ENCODE data around the gene DES.

DNA sequence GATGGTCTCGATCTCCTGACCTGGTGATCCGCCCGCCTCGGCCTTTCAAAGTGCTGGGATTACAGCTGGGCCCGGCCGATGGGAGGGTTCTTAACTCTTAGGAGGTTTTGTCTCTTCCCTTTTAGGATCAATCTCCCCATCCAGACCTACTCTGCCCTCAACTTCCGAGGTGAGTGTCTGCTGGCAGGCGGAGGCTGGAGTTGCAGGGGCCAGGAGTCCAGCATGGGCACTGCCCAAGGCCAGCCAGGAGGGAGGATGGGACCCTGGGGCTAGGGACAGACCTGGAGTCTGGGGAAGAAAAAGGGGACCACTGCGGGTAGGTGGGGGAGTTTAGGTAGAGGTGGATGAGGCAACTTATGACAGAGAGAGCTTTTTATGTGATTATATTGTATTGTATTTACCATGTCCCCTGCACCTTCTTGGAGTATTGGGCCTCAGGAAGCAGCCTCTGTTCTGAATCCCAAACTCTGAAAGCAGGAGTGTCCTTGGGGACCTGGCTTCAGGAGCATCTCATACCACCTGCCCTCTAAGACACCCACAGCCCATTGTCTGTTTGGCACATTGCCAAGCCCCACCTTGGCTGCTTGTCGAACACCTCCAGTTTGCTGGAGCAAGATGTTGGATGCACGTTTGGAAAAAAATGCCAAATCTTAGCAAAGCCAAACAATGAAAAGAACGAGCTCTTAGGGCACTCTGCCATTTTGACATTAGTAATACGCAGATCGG is 5.6 kb downstream of the DES start:
- TF ChIP-seq, protein P1, sequence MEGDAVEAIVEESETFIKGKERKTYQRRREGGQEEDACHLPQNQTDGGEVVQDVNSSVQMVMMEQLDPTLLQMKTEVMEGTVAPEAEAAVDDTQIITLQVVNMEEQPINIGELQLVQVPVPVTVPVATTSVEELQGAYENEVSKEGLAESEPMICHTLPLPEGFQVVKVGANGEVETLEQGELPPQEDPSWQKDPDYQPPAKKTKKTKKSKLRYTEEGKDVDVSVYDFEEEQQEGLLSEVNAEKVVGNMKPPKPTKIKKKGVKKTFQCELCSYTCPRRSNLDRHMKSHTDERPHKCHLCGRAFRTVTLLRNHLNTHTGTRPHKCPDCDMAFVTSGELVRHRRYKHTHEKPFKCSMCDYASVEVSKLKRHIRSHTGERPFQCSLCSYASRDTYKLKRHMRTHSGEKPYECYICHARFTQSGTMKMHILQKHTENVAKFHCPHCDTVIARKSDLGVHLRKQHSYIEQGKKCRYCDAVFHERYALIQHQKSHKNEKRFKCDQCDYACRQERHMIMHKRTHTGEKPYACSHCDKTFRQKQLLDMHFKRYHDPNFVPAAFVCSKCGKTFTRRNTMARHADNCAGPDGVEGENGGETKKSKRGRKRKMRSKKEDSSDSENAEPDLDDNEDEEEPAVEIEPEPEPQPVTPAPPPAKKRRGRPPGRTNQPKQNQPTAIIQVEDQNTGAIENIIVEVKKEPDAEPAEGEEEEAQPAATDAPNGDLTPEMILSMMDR (IDR thresholded peaks at IDR 0.05), result no peak
- TF ChIP-seq EZH2 (IDR thresholded peaks at IDR 0.05; ENCODE audit: borderline replicate concordance, insufficient read depth, low read depth, low read length, poor library complexity, severe bottlenecking), result no peak
